Heart left ventricle (tissue), 13 donors: ENCODE data around the gene GRIA2.

ENCODE experiments used
- POLR2A ChIP-seq, 2 donors: fragments of 450-650 bp; IDR thresholded peaks; one replicate each; pipeline ENCODE4 v1.6.1; 2017; ENCODE audit warnings: antibody characterized with exemption in 2 of 2, mild to moderate bottlenecking in 2 of 2, moderate library complexity in 2 of 2
- TF ChIP-seq, protein P1 (sequence below), 12 donors: fragments of 200-600 bp; sonication (generic) in 4 of 12; IDR thresholded peaks; one replicate each; pipeline versions ENCODE4 v1.5.0 to v1.8.0; 2018 to 2022; ENCODE audit warnings: antibody characterized with exemption in 12 of 12, mild to moderate bottlenecking in 5 of 12
- donor health status: ischemic (EF 13 %, LVEDD 7.1; RV severe dilation, severe dysfunction).
- donor health status: DM: no; HTN: yes; CAD: no.
- donor health status: DM: no; HTN: no; CAD: no.
- donor health status: ischemic (EF 25% LVEDD 6.9; RV normal size, moderate dysfunction).
- donor health status: ischemic (EF 25% LVEDD 5.7; RV mildly dilated, moderate dysfunction).
- donor health status: ischemic (EF 35%, LVEDD 5.7; RV mildly dilated, moderate dysfunction).
- donor health status: nonischemic (EF 11% LVEDD 7.7; RV severe dilation, severe dysfunction).
- donor health status: DM: yes; HTN: yes; CAD: no.
- donor health status: PGD.
- donor health status: ischemic (EF 29% LVEDD 5.4; RV normal size, mild dysfunction).
- donor health status: nonischemic (EF 23%, LVEDD 6.1; RV moderate dilation, normal function).

DNA sequence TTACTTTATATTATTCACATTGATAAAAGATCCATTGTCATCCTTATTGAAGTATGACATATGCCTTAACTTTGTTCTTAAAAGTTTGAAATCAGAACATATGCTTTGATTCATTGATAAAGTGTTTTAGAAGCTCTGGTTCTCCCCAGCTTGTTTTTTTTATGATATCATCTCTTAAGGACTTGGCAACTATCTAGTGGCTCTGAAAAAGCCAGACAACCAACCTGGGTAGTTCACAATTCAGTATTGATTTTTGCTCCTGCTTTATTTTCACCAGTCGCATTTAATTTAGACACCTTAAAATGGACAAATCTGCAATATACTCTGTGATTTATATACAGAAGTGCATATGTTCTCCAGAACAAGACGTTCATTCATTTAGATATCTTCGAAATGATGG lies 70.1 kb downstream of the GRIA2 start:
- TF ChIP-seq, protein P1, sequence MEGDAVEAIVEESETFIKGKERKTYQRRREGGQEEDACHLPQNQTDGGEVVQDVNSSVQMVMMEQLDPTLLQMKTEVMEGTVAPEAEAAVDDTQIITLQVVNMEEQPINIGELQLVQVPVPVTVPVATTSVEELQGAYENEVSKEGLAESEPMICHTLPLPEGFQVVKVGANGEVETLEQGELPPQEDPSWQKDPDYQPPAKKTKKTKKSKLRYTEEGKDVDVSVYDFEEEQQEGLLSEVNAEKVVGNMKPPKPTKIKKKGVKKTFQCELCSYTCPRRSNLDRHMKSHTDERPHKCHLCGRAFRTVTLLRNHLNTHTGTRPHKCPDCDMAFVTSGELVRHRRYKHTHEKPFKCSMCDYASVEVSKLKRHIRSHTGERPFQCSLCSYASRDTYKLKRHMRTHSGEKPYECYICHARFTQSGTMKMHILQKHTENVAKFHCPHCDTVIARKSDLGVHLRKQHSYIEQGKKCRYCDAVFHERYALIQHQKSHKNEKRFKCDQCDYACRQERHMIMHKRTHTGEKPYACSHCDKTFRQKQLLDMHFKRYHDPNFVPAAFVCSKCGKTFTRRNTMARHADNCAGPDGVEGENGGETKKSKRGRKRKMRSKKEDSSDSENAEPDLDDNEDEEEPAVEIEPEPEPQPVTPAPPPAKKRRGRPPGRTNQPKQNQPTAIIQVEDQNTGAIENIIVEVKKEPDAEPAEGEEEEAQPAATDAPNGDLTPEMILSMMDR (IDR thresholded peaks at IDR 0.05): no peak
- TF ChIP-seq POLR2A (IDR thresholded peaks at IDR 0.05): no peak
